ENCODE data around the gene CCM2.

Gene CCM2

DNA sequence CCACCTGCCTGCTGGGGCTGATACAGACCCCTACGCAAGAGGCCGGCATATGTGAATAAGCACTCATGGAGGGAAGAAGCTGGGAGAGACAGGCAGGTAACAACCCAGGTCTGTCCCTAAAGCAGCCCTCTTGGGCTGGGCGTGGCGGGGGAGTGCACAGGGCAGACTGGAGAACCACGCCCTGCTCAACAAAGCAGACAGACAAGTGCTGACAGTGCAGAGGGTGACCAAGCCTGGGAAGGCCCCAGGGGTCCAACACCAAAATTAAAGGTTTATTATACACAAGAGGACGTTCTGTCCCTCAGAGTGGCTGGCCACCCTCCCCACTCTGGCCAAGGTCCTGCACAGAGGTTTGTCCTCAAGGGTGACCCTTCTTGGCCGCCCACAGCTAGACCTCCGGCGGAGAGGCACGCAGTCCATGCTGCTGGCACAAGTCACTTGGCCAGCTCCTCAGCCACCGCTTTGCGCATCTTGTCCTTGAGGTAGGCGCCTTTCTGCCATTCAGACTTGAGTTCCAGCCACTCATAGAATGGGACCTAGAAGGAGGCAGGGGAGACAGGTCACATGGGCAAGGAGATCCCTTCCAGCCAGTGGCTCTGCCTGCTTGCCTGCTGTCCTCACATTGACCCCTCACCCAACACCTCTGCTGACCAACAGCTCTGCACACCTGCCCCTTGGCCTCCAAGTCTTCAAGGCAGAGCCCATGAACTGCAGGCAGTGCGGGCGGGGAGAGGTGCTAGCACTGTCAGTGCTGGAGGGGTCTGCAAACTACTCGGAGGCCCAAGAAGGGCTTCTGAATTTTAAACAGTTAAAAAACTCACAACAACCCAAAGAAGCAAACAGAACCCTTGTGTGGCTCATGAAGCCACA lies 100.1 kb downstream of the CCM2 start:
- H3K9ac ChIP-seq (ENCODE audit: low read length), result no peak overlapping the region
- H3K4me1 ChIP-seq (ENCODE audit: control insufficient read depth, insufficient read depth, low read length), result no peaks in the 10 kb centered on the region
- H3K36me3 ChIP-seq (ENCODE audit: control insufficient read depth, insufficient read depth, low read length), result peaks cover 65% of the 10 kb centered on the region
- H3K27me3 ChIP-seq (ENCODE audit: control insufficient read depth, insufficient read depth, low read length), result no peaks in the 10 kb centered on the region
- no peaks in the 10 kb centered on the region for H3K9me3 ChIP-seq (ENCODE audit: control insufficient read depth, insufficient read depth, low read depth, low read length)
- no peak overlapping the region for H3K4me3 ChIP-seq (ENCODE audit: low read depth, low read length)
- H3K27ac ChIP-seq (ENCODE audit: low read depth, low read length), result no peak overlapping the region

GRCh38 chr7:45100761-45101480 lies 100.9 kb downstream of the CCM2 start:
- Histone ChIP-seq H3K4me3 (ENCODE audit: low read depth, low read length) (no peak overlapping the region), H3K36me3 (ENCODE audit: control insufficient read depth, insufficient read depth, low read length) (peaks cover 73% of the 10 kb centered on the region), H3K27me3 (ENCODE audit: control insufficient read depth, insufficient read depth, low read length) (no peaks in the 10 kb centered on the region), H3K4me1 (ENCODE audit: control insufficient read depth, insufficient read depth, low read length) (no peaks in the 10 kb centered on the region), H3K27ac (ENCODE audit: low read depth, low read length) (no peak overlapping the region), H3K9me3 (ENCODE audit: control insufficient read depth, insufficient read depth, low read depth, low read length) (no peaks in the 10 kb centered on the region), H3K9ac (ENCODE audit: low read length) (no peak overlapping the region)

GRCh38 chr7:45101748-45102147 lies 101.7 kb downstream of the CCM2 start:
- H3K27me3 ChIP-seq (ENCODE audit: control insufficient read depth, insufficient read depth, low read length), result no peaks in the 10 kb centered on the region
- no peak overlapping the region for H3K9ac ChIP-seq (ENCODE audit: low read length)
- no peaks in the 10 kb centered on the region for H3K9me3 ChIP-seq (ENCODE audit: control insufficient read depth, insufficient read depth, low read depth, low read length)
- H3K4me3 ChIP-seq (ENCODE audit: low read depth, low read length), result no peak overlapping the region
- H3K27ac ChIP-seq (ENCODE audit: low read depth, low read length), result no peak overlapping the region
- H3K4me1 ChIP-seq (ENCODE audit: control insufficient read depth, insufficient read depth, low read length), result no peaks in the 10 kb centered on the region
- H3K36me3 ChIP-seq (ENCODE audit: control insufficient read depth, insufficient read depth, low read length), result peaks cover 81% of the 10 kb centered on the region

- Histone ChIP-seq H3K27me3 (ENCODE audit: control insufficient read depth, insufficient read depth, low read length) (no peaks in the 10 kb centered on the region), H3K4me1 (ENCODE audit: control insufficient read depth, insufficient read depth, low read length) (no peaks in the 10 kb centered on the region), H3K36me3 (ENCODE audit: control insufficient read depth, insufficient read depth, low read length) (peaks cover 94% of the 10 kb centered on the region), H3K27ac (ENCODE audit: low read depth, low read length) (no peak overlapping the region), H3K9me3 (ENCODE audit: control insufficient read depth, insufficient read depth, low read depth, low read length) (no peaks in the 10 kb centered on the region), H3K9ac (ENCODE audit: low read length) (no peak overlapping the region), H3K4me3 (ENCODE audit: low read depth, low read length) (no peak overlapping the region)
These were observed 103.0 kb downstream of the CCM2 start for GRCh38 chr7:45102785-45103712.

DNA sequence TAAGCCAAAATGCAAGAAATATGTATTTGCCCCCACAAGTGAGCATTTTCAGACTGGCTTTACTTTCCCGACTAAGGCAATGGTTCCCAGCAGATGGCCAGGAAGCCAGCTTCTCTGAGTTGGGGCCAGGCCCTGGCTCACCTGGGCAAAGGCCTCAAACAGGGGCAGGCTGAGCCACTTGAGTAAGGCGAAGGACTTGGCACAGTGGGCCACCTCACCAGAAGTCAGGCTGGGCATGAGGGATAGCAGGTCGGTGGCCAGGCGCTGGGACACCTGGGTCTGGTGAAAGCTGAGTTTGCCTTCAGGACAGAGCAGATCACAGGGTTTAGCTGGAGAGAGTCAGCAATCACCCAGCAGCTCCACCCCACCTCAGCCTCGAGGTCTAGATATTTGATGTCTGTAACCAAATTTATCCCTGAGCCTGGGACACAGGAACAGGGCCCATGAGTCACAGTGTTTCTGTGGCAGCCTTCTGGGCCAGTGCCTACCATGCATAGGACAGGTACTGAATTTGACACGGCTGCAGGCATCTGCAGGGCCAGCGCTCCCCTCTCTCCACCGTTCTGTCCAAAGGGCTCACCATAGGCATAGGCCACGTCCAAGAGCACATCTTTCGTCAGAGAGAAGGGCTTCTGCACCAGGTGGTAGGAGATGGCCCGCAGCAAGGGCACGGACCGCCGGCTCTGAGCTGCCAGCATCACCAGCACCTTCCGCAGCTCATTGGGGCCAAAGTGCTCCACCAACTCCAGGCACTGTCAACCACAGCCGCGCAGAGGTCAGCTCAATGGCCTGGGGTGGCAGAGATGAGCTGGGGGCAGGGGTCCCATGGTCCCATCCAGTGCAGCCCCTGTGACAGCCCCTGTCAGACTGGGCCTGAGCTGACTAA lies 104.2 kb downstream of the CCM2 start:
- Histone ChIP-seq H3K4me1 (ENCODE audit: control insufficient read depth, insufficient read depth, low read length) (no peaks in the 10 kb centered on the region), H3K4me3 (ENCODE audit: low read depth, low read length) (no peak overlapping the region), H3K36me3 (ENCODE audit: control insufficient read depth, insufficient read depth, low read length) (peaks cover 100% of the 10 kb centered on the region), H3K9ac (ENCODE audit: low read length) (no peak overlapping the region), H3K27me3 (ENCODE audit: control insufficient read depth, insufficient read depth, low read length) (no peaks in the 10 kb centered on the region), H3K9me3 (ENCODE audit: control insufficient read depth, insufficient read depth, low read depth, low read length) (no peaks in the 10 kb centered on the region), H3K27ac (ENCODE audit: low read depth, low read length) (no peak overlapping the region)

DNA sequence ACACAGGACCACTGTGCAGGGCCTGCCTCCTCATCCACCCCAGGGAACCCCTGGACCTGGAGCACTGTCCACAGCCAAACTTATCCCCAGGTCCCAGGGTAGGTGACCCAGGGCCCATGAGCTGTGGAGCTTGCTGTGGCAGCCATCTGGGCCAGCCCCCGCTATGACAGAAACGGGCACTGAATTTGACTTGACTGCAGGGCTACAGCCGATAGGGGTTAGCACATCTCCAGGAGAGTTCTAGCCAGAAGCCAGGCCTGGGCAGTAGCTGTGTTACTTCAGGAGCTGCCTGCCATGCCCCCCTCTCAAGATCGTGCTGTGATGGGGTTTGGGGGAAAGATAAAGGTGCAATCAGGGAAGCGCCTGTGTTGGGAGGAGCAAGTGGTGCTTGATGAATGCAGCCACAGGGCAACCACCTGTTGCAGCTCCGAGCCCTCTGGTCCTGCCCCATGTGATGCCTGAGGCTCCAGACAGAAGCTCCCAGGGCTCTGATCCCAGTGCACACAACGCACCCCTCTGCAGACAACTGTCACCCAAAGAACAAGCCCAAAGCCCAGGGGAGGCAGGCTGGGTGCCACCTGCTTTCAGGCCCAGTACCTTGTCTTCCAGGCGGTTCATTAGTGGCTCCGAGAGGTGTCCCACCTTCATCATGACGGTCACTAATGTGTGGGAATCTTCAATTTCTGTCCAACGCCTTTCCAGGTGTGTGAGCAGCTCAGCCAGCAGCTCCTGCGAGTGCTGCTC lies 105.0 kb downstream of the CCM2 start:
- Histone ChIP-seq H3K36me3 (ENCODE audit: control insufficient read depth, insufficient read depth, low read length) (peaks cover 94% of the 10 kb centered on the region), H3K9me3 (ENCODE audit: control insufficient read depth, insufficient read depth, low read depth, low read length) (no peaks in the 10 kb centered on the region), H3K27ac (ENCODE audit: low read depth, low read length) (no peak overlapping the region), H3K4me1 (ENCODE audit: control insufficient read depth, insufficient read depth, low read length) (no peaks in the 10 kb centered on the region), H3K9ac (ENCODE audit: low read length) (no peak overlapping the region), H3K27me3 (ENCODE audit: control insufficient read depth, insufficient read depth, low read length) (no peaks in the 10 kb centered on the region), H3K4me3 (ENCODE audit: low read depth, low read length) (no peak overlapping the region)

DNA sequence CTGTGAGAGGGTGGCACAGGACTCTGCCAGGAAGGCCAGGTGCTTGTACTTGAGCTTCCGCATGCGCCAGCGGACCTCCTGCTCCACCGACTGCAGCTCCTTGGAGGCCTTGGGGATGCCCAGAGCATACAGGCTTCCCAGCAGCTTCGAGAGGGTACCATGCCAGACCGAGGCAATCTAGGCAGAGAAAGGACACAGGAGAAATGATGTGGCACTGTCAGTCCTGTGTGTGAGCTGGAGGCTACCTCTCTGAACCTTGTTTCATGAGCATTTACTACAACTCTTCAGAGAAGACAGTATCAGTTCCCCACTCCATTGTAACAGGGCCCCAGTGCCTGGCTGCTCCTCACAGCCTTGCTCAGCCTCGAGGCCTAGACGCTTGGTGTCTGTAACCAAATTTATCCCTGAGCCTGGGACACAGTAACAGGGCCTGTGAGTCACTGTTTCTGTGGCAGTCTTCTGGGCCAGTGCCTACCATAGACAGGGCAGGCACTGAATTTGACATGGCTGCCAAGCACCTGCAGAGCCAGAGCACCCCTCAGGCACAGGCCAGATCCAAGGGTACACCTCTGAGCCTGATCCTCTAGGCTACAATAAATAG lies 105.7 kb downstream of the CCM2 start:
- Histone ChIP-seq H3K4me1 (ENCODE audit: control insufficient read depth, insufficient read depth, low read length) (no peaks in the 10 kb centered on the region; the same call in 1 of the 2 replicates), H3K4me3 (ENCODE audit: low read depth, low read length) (no peak overlapping the region), H3K36me3 (ENCODE audit: control insufficient read depth, insufficient read depth, low read length) (peaks cover 87% of the 10 kb centered on the region), H3K9ac (ENCODE audit: low read length) (no peak overlapping the region), H3K27me3 (ENCODE audit: control insufficient read depth, insufficient read depth, low read length) (no peaks in the 10 kb centered on the region), H3K9me3 (ENCODE audit: control insufficient read depth, insufficient read depth, low read depth, low read length) (no peaks in the 10 kb centered on the region), H3K27ac (ENCODE audit: low read depth, low read length) (no peak overlapping the region)

DNA sequence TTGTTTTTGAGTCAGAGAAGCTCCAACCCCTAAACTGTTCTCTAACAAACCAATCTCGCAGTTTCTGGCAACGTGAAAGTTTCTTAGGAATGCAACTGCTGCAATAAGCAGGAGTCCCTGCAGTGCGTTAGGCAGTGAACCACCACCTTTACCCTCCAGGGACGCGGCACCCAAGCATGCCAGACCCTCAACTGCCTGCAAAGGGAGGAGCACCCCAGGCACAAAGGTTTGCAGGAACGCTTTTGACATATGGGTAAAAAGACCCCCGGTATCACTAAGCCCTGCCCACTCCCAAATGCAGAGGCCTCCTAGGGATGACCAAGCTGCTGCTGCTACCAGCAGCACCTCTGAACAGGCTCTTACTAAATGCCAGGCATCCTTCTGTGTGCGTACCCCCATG lies 106.8 kb downstream of the CCM2 start:
- Histone ChIP-seq H3K36me3 (ENCODE audit: control insufficient read depth, insufficient read depth, low read length) (peaks cover 76% of the 10 kb centered on the region), H3K27ac (ENCODE audit: low read depth, low read length) (no peak overlapping the region), H3K9ac (ENCODE audit: low read length) (no peak overlapping the region), H3K27me3 (ENCODE audit: control insufficient read depth, insufficient read depth, low read length) (no peaks in the 10 kb centered on the region), H3K9me3 (ENCODE audit: control insufficient read depth, insufficient read depth, low read depth, low read length) (no peaks in the 10 kb centered on the region), H3K4me1 (ENCODE audit: control insufficient read depth, insufficient read depth, low read length) (no peaks in the 10 kb centered on the region; the same call in 1 of the 2 replicates), H3K4me3 (ENCODE audit: low read depth, low read length) (no peak overlapping the region)

DNA sequence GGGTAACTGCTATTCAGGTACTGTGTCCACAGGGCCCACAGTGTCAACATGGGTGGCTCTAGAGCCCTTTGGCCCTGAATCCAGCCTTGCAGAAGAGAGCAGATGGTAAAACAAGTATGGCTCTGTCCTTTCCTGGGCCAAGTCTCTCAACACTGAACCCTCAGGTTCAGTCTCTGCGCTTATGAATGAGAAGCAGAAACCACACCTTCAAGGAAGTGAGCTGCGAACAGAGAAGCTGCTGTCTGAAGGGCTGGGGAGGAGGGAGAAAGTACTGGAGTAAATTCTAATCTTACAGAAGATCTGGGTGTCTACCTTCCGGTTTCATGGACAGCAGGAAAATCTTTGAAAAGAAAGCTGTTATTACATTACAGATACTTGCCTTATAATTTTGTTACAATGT lies 107.4 kb downstream of the CCM2 start:
- no peaks in the 10 kb centered on the region; the same call in 1 of the 2 replicates for H3K4me1 ChIP-seq (ENCODE audit: control insufficient read depth, insufficient read depth, low read length)
- H3K9ac ChIP-seq (ENCODE audit: low read length), result no peak overlapping the region
- no peaks in the 10 kb centered on the region for H3K27me3 ChIP-seq (ENCODE audit: control insufficient read depth, insufficient read depth, low read length)
- no peak overlapping the region for H3K27ac ChIP-seq (ENCODE audit: low read depth, low read length)
- H3K4me3 ChIP-seq (ENCODE audit: low read depth, low read length), result no peak overlapping the region
- H3K36me3 ChIP-seq (ENCODE audit: control insufficient read depth, insufficient read depth, low read length), result peaks cover 70% of the 10 kb centered on the region
- H3K9me3 ChIP-seq (ENCODE audit: control insufficient read depth, insufficient read depth, low read depth, low read length), result no peaks in the 10 kb centered on the region
